HepG2 (cell line): ENCODE results near the gene LITAF. TPM values are rescaled to one million over a fixed set of nuclear protein-coding genes. Genes with fewer than 3 reads are reported as not detected.

Experiments used
- CBX1 ChIP-seq: IDR thresholded peaks from one replicate; pipeline ENCODE4 v1.6.1; 2016; ENCODE audit warnings: antibody characterized with exemption, low read depth
- CREM ChIP-seq, 2 experiments: sonication (generic) in 1 of 2; formaldehyde crosslinking in 1 of 2; IDR thresholded peaks; 2 replicates each; pipeline versions ENCODE4 v1.4.0 to v1.6.1; 2016 to 2020; ENCODE audit warnings: antibody characterized with exemption in 1 of 2, mild to moderate bottlenecking in 1 of 2, missing genetic modification reagents in 1 of 2
- DNMT3B ChIP-seq: conservative IDR thresholded peaks from 2 replicates; pipeline ENCODE4 v1.6.1; 2016; ENCODE audit warnings: missing biosample characterization, control low read depth
- FOSL2 ChIP-seq: sonication (generic); formaldehyde crosslinking; IDR thresholded peaks from 2 replicates; pipeline ENCODE4 v1.4.0; 2020; ENCODE audit warnings: missing genetic modification reagents
- MED13 ChIP-seq: sonication (generic); formaldehyde crosslinking; IDR thresholded peaks from 2 replicates; pipeline ENCODE4 v1.5.0; 2020; ENCODE audit warnings: missing genetic modification reagents
- PAX8 ChIP-seq: sonication (generic); formaldehyde crosslinking; IDR thresholded peaks from 2 replicates; pipeline ENCODE4 v1.8.0; 2022; ENCODE audit warnings: mild to moderate bottlenecking, missing genetic modification reagents, borderline replicate concordance
- PBX2 ChIP-seq: IDR thresholded peaks from 2 replicates; pipeline ENCODE4 v1.6.1; 2016; ENCODE audit warnings: control low read depth
- SP4 ChIP-seq: sonication (generic); formaldehyde crosslinking; IDR thresholded peaks from 2 replicates; pipeline ENCODE4 v1.8.1; 2023; ENCODE audit warnings: mild to moderate bottlenecking, missing genetic modification reagents
- THAP9 ChIP-seq: sonication (generic); formaldehyde crosslinking; IDR thresholded peaks from 2 replicates; pipeline ENCODE4; 2020; ENCODE audit warnings: missing genetic modification reagents, mild to moderate bottlenecking, borderline replicate concordance
- ZMAT3 ChIP-seq: sonication (generic); formaldehyde crosslinking; conservative IDR thresholded peaks from 2 replicates; pipeline ENCODE4 v1.7.0; 2021; ENCODE audit warnings: missing genetic modification reagents
- ZNF550 ChIP-seq: sonication (generic); formaldehyde crosslinking; IDR thresholded peaks from 2 replicates; pipeline ENCODE4 v1.4.0; 2020; ENCODE audit warnings: mild to moderate bottlenecking, missing genetic modification reagents, borderline replicate concordance
- ZNF672 ChIP-seq: sonication (generic); formaldehyde crosslinking; IDR thresholded peaks from 2 replicates; pipeline ENCODE4 v1.8.1; 2022; ENCODE audit warnings: missing genetic modification reagents
- ZNF710 ChIP-seq: sonication (generic); formaldehyde crosslinking; IDR thresholded peaks from 2 replicates; pipeline ENCODE4 v1.5.0; 2020; ENCODE audit warnings: mild to moderate bottlenecking, missing genetic modification reagents, borderline replicate concordance
- ZNF773 ChIP-seq: sonication (generic); formaldehyde crosslinking; IDR thresholded peaks from 2 replicates; pipeline ENCODE4 v1.4.0; 2020; ENCODE audit warnings: missing genetic modification reagents, borderline replicate concordance
- polyA plus RNA-seq, 8 experiments: library from polyadenylated mRNA; depleted of rRNA in 3 of 8; stranded (reverse) in 7 of 8; unstranded in 1 of 8; fragments of >200 nt; fragmentation: Illumina TruSeq in 4 of 8; extraction: Trizol in 4 of 8; gene quantifications; 2 replicates each; pipeline versions ENCODE4 v1.2.1 to v1.2.3, GENCODE V29; 2011 to 2016; ENCODE audit warnings: low read depth in 4 of 8, missing spikeins in 1 of 8, mixed read lengths in 1 of 8; ENCODE audit not compliant: insufficient read depth in 1 of 8
- total RNA-seq, 5 experiments: library from RNA; depleted of rRNA; stranded (reverse); fragments of >200 nt; fragmentation: Illumina TruSeq; extraction: Trizol; gene quantifications; 2 replicates each; pipeline ENCODE4 v1.2.3, GENCODE V29; 2016; ENCODE audit warnings: low read depth in 1 of 5
- TF ChIP-seq, protein P1 (sequence below), 2 experiments: fragments of 450-650 bp in 1 of 2; sonication (generic) in 1 of 2; formaldehyde crosslinking; IDR thresholded peaks; 2 replicates each; pipeline versions ENCODE4 v1.5.0 to v1.8.0; 2020 to 2022; ENCODE audit warnings: mild to moderate bottlenecking in 1 of 2, missing genetic modification reagents in 1 of 2
- TF ChIP-seq, protein P2 (sequence below): sonication (generic); formaldehyde crosslinking; IDR thresholded peaks from 2 replicates; pipeline ENCODE4 v1.8.1; 2023; ENCODE audit warnings: missing genetic modification reagents, inconsistent platforms, borderline replicate concordance

LITAF gene
- total and polyA plus RNA-seq, 2 of the 13 experiments (the other 11 are each of a cell fraction or from before 2014, with no cell fraction given): 80.1 to 141 TPM

DNA sequence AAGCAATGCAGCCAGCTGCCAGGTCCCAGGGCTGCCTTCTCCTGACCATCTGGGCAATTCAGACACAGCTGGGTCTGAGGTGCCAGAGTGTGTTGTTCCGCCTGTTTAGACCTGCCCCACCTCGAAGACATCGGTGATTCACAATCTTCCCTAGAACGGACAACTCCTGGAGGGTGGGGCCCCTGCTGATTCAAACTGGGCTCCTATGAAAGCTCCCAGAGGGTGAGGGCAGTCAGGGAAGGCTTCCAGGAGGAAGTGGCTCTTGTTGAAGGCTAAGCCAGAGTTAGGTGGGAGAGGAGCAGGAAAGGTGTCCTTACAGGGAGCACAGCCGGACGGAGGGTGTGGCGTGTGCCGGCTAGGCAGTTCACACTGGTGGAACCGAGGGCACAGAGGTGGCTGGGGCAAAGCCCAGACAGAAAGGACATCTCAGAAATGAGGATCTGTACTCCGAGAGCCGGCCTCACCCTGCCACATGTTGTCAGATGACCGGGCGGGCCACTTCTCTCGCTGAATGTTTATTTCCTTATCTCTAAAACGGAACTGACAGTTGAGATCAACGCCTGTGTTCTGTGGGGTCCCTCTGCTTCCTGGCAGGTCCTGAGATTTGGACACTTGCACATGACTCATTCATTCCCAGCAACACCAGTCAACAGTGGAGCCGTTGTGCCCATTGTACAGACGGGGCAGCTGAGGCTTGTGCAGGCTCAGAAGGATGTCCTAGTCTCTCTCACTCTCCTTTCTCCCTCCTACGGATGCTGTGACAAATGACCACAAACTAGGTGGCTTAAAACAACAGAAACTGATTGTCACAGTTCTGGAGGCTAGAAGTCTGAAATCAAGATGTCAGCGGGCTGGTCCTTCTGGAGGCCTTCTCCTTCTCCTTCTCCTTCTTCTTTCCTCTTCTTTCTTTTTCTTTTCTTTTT, 26.9 kb upstream of the LITAF start (continued):
- TF ChIP-seq CBX1 (peak; percentile 98), ZMAT3 (CRISPR knock-in tag) (peak; percentile 47; the same call in 1 of the 2 replicates), PBX2 (CRISPR knock-in tag) (0 out of 2 replicates have a peak, but pooled peaks have one; percentile 33), MED13 (CRISPR knock-in tag) (no peak), ZNF672 (no peak), THAP9 (CRISPR knock-in tag) (no peak; the same call in 1 of the 2 replicates), PAX8 (no peak), CREM (IDR thresholded peaks at IDR 0.05) (no peak), CREM (CRISPR knock-in tag; IDR thresholded peaks at IDR 0.05) (no peak), ZNF710 (CRISPR knock-in tag) (peak; percentile 94), ZNF773 (no peak), ZNF550 (CRISPR knock-in tag) (no peak), DNMT3B (CRISPR knock-in tag) (no peak), SP4 (0 out of 2 replicates have a peak, but pooled peaks have one; percentile 40), FOSL2 (CRISPR knock-in tag) (peak; percentile 100)
- TF ChIP-seq, protein P1, sequence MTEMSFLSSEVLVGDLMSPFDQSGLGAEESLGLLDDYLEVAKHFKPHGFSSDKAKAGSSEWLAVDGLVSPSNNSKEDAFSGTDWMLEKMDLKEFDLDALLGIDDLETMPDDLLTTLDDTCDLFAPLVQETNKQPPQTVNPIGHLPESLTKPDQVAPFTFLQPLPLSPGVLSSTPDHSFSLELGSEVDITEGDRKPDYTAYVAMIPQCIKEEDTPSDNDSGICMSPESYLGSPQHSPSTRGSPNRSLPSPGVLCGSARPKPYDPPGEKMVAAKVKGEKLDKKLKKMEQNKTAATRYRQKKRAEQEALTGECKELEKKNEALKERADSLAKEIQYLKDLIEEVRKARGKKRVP (CRISPR knock-in tag; IDR thresholded peaks at IDR 0.05): peak in 1 of 2 experiments; percentile 70; a peak in 2 of 4 replicates
- TF ChIP-seq, protein P2, sequence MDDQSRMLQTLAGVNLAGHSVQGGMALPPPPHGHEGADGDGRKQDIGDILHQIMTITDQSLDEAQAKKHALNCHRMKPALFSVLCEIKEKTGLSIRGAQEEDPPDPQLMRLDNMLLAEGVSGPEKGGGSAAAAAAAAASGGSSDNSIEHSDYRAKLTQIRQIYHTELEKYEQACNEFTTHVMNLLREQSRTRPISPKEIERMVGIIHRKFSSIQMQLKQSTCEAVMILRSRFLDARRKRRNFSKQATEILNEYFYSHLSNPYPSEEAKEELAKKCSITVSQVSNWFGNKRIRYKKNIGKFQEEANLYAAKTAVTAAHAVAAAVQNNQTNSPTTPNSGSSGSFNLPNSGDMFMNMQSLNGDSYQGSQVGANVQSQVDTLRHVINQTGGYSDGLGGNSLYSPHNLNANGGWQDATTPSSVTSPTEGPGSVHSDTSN (CRISPR knock-in tag): no peak
